Hematopoietic multipotent progenitor cell treated with erythropoietin and hydrocortisone succinate and interleukin-3 and kit ligand, for 15 days (in vitro differentiated cells): Measurements from ENCODE around the gene ARL14EP.

Source experiments
- DNase-seq: peaks from one replicate; pipeline ENCODE4 v3.0.0-alpha.2; 2015; ENCODE audit warnings: low spot score

Gene ARL14EP

DNA sequence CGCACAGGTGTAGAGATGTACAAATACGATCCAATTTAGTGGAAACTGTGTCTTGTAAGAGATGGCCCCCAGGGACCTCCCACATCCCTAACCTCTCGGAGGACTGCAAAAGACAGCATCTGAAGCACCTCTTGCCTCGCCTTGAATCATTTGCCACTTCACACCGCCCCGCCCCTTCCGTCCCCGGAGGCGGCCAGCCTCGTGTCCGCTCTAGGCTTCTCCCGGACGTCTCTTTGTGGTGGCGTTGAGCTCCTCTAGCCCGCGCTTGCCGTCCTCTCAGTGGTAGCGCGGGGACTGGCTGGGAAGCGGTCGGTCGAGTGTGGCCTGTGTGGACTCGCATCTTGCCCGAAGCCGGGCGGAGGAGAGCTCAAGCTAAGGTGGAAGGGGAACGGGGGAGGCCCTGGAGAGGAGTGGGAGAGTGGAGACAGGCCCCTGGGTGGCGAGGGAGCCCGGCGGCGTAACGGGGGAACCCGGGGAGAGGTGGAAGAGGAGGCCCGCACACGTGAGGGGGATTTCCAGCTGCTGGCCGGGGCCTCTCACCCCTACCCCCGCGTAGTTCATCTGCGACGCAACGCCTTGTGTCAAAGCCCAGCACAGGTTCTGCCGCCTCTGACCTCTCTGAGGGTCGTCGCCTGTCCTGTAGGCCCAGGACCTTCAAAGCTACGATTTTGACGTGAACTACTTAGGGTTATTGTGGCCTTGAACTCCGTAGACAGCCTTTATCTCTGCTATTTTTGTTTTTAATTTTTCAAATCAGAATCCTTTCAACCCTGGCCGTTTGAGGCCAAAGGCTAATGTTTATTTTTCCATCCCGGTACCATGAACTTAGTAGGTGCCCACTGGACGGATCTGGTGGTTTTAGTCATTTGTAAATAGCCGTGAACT lies at the start of gene ARL14EP:
Gene ARL14EP, plus strand, starts transcription at position 279 of the 885 bp plus-strand sequence. CDS start 7,845 bp downstream, outside the sequence.
- DNase-seq, result peak; percentile 78

GRCh38 chr11:30277176-30277575 lies 45.7 kb upstream of the ARL14EP start:
- no peak for DNase-seq

DNA sequence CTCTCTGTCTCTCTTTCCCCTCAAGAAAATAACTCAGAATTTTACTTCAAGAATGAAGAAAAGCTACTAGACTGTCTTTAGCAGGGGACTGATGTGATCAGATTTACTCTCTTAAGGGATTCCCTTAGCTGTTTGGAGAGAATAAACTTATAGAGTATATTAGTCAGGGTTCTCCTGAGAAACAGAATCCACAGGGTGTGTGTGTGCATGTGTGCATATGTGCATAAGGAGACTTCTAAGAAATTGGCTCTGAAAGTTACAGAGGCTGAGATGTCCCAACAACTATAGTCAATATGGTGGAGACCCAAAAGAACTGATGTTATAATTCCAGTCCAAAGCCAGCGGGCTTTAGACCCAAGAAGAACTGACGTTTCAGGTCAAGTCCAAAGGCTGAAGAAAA lies 43.1 kb upstream of the ARL14EP start:
- DNase-seq, result no peak

DNA sequence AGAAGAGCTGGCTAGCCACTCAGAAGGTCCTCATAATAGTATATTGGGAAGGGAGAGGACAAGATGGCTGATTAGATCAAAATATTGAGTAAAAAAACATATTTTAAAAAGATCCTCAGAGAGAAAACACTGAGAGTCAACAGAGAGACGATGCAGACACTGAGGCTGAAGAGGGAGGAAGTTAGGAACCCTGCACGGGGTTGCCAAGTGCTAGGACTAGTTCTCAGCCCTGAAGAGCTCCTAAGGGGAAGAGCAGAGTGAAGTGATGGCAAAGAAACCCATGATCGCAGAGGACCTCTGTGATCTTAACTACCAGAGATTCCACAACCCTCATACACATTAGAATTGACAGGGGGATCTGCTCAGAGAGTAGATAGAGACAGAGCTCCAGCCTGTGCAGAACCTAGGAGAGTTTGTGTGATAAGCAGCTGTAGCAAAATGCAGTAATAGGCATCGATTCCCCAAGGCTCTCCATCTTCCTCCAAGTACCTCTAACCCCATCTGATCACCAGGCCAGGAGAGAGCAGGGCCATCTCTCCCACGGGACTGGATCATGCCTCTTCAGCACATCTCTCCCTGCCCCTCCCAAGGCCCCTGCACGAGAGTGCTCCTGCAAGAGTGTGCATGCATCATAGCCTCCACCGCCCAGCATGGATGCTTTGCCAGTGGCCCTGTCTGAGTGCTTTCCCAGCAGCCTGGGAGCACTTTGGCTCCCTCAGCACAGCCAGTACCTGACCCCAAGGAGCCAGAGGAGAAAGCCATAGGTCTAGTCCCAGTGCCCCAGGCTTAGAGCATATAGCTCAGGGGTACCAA lies 41.2 kb upstream of the ARL14EP start:
- no peak for DNase-seq

DNA sequence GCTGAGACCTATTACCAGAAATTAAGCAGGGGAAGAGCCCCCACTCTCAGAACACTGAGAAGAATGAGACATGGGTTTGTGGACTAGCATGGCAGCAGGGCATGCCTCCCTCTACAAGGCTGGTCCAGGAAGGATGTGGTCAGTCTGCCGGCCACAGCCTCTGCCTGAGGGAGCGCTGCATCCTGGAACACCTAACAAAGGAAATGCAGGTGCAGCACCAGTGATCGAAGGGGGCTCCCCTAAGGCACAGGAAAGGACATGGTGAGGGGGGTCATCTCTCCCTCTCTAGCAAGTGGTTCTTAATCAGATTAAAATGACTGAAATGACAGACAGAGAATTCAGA lies 40.6 kb upstream of the ARL14EP start:
- no peak for DNase-seq

GRCh38 chr11:30284836-30285235 lies 38.1 kb upstream of the ARL14EP start:
- DNase-seq, result no peak

DNA sequence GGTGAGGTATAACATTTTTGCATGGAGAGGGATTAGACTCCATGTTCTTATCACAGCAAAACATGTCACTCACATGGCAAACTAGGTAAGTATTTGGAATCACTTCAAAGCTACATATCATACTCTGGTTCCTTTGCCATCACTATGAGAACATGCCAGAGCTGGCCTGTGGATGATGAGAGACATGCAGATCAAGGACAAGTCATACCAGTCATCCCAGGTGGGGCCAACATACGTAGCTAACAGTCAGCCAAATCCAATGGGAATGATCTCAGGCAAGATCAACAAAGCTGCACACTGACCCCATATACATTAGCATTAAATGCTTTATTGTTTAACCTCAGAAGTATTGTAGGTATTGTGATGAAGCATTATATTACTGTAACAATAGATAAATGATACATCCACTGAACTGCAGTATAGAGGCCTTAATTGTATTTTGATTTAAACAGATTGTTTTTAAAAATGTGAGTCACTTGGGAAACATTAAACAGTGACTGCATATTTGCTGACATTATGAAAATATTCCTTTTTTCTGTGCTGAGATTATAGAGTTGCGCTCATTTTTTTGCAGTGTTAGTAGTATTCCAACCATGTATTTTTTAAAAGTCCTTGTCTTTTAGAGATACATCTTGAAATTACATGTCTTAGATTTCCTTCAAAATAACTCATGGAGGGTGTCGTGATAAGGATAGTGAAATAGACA lies 37.3 kb upstream of the ARL14EP start:
- no peak for DNase-seq

DNA sequence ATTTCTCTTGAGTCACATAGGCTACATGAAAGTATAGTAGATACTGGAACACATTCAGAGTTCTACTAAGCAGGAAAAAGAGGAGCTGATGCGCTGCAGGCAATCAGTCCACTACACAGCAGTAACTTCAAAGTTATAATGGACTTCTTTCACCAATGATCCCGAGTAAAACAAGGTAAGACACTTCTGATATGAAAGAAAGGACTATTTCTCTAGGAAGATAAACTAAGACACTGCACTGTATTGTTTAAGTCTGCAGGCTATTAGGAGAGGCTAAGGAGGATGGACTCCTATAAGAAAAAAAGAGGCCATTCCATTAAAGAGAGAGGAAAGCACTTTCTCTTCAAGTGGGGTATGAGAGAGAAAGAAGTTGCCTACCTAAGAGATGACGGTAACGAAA lies 31.6 kb upstream of the ARL14EP start:
- DNase-seq, result no peak

GRCh38 chr11:30292545-30292944 lies 30.4 kb upstream of the ARL14EP start:
- DNase-seq, result no peak

GRCh38 chr11:30295178-30295885 lies 27.6 kb upstream of the ARL14EP start:
- DNase-seq, result no peak

- DNase-seq, result no peak
Measured at GRCh38 chr11:30304620-30305019, 18.3 kb upstream of the ARL14EP start.

DNA sequence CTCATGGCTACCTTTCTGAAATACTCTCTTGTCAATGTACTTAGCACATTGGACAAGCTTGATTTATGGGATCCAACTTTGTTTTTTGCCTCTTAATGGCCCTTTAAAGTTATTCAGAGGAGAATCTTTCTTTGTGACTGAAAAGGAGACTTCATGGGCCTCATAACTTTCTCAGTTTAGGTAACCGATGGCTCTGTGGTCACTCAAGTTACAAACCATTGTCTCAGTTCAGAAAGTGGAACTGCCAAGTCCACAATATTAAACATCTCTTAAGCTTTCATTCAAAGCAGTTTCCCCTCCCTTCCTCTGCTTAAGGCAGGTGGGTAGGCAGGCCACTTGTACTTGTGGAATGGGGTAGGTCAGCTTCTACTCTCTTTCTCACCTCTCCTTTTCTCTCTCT lies 12.3 kb upstream of the ARL14EP start:
- DNase-seq, result no peak

- no peak for DNase-seq
Measured at GRCh38 chr11:30311189-30311588, 11.7 kb upstream of the ARL14EP start.

DNA sequence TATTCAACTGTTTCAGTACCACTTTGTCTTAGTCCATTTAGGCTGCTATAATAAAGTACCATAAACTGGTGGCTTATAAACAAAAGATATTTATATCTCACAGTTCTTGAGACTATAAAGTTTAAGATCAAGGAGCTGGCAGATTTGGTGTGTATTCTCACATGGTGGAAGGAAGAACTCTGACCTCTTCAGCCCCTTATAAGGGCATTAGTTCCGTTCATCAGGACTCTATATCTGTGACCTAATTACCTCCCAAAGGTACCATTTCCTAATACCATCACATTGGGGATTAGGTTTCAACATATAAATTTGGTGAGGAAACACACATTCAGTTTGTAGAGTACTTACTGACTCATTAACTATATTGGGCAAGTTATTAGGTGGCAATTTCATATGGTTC lies 10.7 kb upstream of the ARL14EP start:
- no peak for DNase-seq

DNA sequence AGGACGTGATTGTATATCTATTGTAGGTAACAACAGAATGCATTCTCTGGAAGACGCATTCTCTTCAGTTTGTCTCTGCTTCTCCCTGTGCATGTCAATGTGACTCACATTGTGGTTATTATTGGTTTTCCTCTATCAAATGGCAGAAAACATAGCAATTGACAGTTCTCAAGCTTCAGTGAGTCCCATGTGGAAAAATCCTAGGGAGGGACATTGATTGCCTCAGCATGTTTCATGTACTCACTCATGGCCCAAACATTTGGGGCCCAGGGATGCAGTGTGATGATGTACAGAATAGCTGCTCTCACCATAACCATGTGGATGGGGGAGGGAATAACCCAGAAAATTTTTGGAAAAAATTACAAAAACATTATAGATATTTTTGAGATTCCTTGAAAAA lies 9.3 kb upstream of the ARL14EP start:
- DNase-seq, result no peak

- DNase-seq, result no peak
Measured at GRCh38 chr11:30314625-30315024, 8.3 kb upstream of the ARL14EP start.

DNA sequence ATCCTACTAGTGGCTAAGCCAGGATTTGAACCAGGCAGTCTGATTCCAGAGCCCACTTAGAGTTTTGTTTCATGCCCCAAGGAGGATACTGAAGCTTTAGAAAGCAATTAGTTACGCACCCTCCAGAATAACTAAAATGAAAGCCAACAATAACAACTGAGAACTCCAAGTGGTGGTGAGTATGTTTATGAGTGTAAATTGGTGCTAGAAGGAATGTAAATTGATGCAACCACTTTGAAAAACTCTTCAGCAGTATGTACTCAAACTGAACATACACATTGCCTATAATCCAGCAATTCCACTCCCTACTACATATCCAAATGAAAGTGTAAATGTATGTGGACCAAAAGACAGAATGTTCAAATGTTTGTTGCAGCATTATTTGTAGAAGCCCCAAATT lies 6.7 kb upstream of the ARL14EP start:
- DNase-seq, result no peak

- no peak for DNase-seq
Measured at GRCh38 chr11:30317030-30317429, 5.9 kb upstream of the ARL14EP start.

DNA sequence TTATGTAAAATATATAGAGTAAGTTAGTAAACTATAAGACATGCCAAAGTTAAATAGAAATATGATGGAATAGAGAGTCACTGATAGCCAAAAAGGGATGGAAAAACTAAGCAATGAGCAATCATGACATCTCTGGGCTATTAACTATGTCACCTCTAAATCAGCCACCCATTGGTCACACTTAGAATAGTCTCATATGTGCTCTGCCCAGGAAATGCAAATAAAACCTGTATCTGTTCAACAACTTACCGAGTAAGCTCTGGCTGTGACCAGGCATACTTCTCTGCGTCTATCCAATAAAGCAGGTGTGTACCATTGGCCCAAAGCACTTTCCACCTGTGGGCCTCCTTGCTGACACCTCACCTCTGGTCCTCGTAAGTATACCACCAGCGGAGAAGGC lies 1.6 kb upstream of the ARL14EP start:
- no peak for DNase-seq

GRCh38 chr11:30322191-30322590 lies 713 bp upstream of the ARL14EP start:
- DNase-seq, result no peak

DNA sequence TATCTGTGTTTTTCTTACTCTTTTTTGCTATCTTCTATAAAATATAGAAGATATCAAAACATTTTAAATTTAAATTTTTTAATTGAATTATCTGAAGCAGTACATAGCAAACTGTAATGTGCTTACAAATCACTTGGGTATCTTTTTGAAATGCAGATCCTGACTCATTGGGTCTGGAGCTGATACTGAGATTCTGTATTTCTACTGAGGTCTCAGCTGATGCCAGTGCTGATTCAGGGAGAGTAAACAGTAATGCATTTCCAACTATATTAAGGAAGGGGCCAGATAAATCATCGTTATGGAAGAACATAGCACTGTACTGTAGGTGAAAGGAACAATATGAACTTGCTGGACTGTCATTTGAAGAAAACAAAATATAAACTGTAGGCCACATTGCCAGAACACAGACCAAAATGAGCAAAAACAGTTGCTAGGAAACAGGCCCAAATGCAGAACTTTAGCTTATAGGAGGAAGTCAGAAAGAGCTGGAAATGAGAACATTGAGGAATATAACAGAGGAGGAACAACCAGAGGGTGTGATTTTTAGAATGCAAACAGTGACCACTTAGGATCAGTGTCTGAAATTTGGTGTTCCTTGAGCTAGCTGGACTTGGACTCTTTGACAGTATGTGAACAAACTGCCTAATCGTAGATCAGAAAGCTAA lies 3.3 kb downstream of the ARL14EP start:
- DNase-seq, result no peak

DNA sequence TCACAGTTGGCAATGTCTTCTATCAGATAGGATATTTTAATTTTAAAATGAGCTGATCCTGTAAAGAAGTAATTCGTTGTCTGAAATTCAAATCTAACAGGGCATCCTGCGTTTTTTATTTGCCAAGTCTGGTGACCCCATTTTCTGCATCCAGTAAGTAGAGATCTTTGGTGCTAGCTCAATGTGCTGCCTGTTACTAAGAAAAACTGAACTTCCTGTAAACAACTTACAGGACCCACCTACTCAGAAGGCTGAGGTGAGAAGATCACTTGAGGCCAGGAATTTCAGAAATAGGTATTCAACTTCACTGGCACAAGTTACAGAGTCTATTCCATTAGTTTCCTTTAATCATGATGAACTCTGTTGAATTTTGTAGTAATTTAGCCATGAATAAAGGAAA lies 4.0 kb downstream of the ARL14EP start:
- DNase-seq, result no peak
